Inferior parietal cortex (tissue), 1 donor: Measurements from ENCODE around the gene HECA.
"Not testable (repeated sequence)": the region's sequence is repeated elsewhere in the genome, so short reads cannot be mapped to it uniquely, and the experiment has no call there.

Experiments
- DNase-seq: peaks from one replicate; pipeline ENCODE4 v3.0.0-alpha.2; 2016; ENCODE audit errors: extremely low spot score

The HECA gene

GRCh38 chr6:139205843-139206242 lies 71.0 kb downstream of the HECA start:
- no peak for DNase-seq

GRCh38 chr6:139210766-139211165 lies 75.9 kb downstream of the HECA start:
- DNase-seq: not testable (repeated sequence)

GRCh38 chr6:139212460-139212859 lies 77.6 kb downstream of the HECA start:
- not testable (repeated sequence) for DNase-seq

- peak; percentile 86 for DNase-seq
Observed at GRCh38 chr6:139219271-139219729, 84.4 kb downstream of the HECA start.

- DNase-seq: no peak
Observed at GRCh38 chr6:139219746-139220145, 84.9 kb downstream of the HECA start.

- not testable (repeated sequence) for DNase-seq
Observed at GRCh38 chr6:139228387-139228786, 93.5 kb downstream of the HECA start.
